ENCODE data around the gene EEF1G.
A peak's percentile ranks its signal among the peaks of the same experiment; 100 is the strongest.
"Not testable (repeated sequence)": the region's sequence is repeated elsewhere in the genome, so short reads cannot be mapped to it uniquely, and the experiment has no call there.

EEF1G gene

DNA sequence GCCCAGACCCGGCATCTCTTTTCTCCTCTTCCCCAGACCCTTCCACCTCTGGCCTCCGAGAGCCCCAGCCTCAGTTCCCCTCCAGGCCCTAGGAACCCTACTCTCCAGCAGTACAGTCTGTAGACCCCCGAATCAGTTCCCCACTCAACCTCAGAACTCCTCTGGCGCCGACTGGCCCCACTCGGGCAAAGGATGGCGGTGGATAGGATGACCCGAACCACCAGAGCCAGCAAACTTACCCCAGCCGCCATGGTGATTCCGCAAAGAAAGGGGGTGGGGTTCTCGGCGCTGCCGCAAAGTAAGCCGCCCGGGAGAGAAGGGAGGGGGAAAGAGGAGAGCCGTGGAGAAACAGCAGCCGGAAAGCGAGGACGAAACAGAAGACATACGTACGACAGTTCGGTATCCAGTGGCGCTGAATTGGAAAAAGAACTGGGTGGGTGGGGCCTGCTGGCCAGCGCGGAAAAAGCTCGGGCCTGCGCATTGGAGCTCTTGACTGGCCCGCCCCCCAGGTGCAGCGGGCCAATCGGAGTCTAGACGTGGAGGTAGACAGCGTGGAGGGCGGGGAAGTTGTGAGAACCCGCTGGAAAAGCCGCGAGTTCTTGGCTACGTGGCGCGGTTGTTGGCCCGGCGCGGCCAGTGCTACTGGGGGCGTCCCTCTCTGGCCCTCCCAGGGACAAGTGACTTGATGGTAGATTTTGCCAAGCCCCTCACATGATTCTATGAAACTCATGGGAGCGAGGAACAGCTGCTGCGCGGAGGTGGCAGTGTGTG is at the start of gene EEF1G:
Gene EEF1G (minus strand): TSS at position 300 of the 771 bp plus-strand sequence. CDS start 49 bp downstream, at position 251.
- DNase-seq (ENCODE audit: low read depth in 2 of 2), result peak; percentile 96

- no peak for DNase-seq (ENCODE audit: low read depth in 2 of 2)
Observed at GRCh38 chr11:62622476-62623089, 48.9 kb upstream of the EEF1G start.

DNA sequence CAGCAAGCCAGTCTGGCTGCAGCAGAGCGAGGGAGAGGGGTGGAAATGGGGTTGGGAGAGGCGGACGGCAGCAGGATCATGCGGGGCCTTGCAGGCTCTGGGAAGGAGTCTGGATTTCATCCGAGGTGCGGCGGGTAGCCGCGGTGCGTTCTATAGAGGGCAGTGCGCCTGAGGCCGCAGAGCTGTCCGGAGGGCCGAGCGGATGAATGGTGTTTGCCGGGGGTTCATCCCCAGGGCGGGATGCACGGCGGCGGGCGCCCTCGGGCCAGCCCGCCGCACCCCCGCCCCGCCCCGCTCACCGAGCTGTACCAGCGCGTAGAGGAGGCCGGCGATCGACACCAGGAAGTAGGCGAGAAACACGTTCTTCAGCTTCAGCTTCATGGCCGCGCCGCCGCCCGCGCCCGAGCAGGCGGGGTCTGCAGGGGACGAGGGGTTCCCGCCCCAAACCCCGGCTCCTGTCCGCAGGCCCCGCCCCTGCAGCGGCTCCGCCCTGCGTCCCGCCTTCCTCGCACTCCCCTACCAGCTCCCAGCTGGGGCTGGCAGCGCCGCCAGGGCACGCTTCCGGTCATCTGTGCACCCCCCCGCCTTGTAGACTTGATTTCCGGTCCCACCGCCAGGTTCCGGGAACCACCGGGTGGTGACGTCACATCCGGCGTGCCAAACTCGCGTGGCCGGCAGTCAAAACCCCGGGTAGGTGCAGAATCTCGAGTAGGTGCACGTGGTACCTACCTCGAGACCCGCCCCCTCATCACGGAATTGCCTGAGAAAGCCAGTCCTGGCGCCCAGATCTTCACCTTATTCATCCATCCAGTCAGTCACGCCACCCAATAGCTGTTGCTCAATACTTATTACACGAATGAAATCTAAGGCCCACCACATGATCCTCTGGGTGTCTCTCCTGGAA is 48.1 kb upstream of the EEF1G start, which contains the start of gene B3GAT3:
Gene B3GAT3 (minus strand): TSS at position 420 of the 904 bp plus-strand sequence. CDS start 39 bp downstream, at position 381.
- peak; percentile 92 to 94 for DNase-seq (ENCODE audit: low read depth in 2 of 2)

DNA sequence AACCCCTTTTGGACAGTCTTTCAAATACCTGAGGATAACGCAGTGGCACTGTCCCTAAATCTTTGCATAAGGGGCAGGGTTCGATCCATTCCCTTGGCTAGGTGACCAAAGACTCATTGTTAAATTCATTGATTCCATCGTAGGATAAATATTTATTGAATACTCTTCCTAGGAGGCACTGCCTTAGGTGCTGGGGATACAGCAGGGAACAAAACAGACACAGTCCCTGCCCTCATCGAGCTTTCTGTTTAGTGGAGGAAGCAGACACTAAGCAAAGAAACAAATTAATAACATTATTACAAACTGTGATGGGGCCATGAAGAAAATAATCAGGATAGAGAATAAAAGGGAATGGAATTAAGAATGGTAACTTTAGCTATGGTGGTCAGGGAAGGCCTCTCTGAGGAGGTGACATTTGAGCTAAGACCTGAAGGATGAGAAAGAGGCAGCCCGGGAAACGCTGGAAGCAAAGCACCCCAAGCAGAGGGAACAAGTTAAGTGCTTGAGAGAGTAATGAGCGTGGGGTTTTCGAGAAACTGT is 47.4 kb upstream of the EEF1G start:
- DNase-seq (ENCODE audit: low read depth in 2 of 2), result no peak

- DNase-seq (ENCODE audit: low read depth in 2 of 2), result not testable (repeated sequence)
Observed at GRCh38 chr11:62616957-62617356, 43.3 kb upstream of the EEF1G start.

- DNase-seq (ENCODE audit: low read depth in 2 of 2), result no peak
Observed at GRCh38 chr11:62615521-62615920, 41.8 kb upstream of the EEF1G start.

GRCh38 chr11:62614275-62614674 is 40.6 kb upstream of the EEF1G start:
- peak; percentile 47 to 57 for DNase-seq (ENCODE audit: low read depth in 2 of 2)

DNA sequence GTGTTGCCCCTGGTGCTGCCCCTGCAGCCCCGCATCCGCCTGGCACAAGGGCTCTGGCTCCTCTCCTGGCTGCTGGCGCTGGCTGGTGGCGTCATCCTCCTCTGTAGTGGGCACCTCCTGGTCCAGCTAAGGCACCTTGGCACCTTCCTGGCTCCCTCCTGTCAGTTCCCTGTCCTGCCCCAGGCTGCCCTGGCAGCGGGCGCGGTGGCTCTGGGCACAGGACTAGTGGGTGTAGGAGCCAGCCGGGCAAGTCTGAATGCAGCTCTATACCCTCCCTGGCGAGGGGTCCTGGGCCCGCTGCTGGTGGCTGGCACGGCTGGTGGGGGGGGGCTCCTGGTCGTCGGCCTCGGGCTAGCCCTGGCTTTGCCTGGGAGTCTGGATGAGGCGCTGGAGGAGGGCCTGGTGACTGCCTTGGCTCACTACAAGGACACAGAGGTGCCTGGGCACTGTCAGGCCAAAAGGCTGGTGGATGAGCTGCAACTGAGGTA is 39.6 kb upstream of the EEF1G start:
- DNase-seq (ENCODE audit: low read depth in 2 of 2), result no peak

GRCh38 chr11:62612366-62613290 is 38.9 kb upstream of the EEF1G start, which contains the start of the genes EML3 and ROM1:
Gene EML3, minus strand, starts transcription at chr11:62612775. Its CDS starts 318 bp downstream, at chr11:62612457.
Gene ROM1, plus strand, starts transcription at chr11:62613257. Its CDS starts 25 bp downstream, at chr11:62613282.
- peak; percentile 71 to 85 for DNase-seq (ENCODE audit: low read depth in 2 of 2)

- peak in 1 of 2 experiments; percentile 47 for DNase-seq (ENCODE audit: low read depth in 2 of 2)
Observed at GRCh38 chr11:62611705-62612365, 38.1 kb upstream of the EEF1G start.

- DNase-seq (ENCODE audit: low read depth in 2 of 2), result no peak
Observed at GRCh38 chr11:62610814-62611704, 37.4 kb upstream of the EEF1G start.

GRCh38 chr11:62610403-62610802 is 36.7 kb upstream of the EEF1G start:
- DNase-seq (ENCODE audit: low read depth in 2 of 2), result no peak

- no peak for DNase-seq (ENCODE audit: low read depth in 2 of 2)
Observed at GRCh38 chr11:62608776-62609175, 35.1 kb upstream of the EEF1G start.

- DNase-seq (ENCODE audit: low read depth in 2 of 2), result no peak
Observed at GRCh38 chr11:62607714-62608113, 34.0 kb upstream of the EEF1G start.

GRCh38 chr11:62605902-62606301 is 32.2 kb upstream of the EEF1G start:
- DNase-seq (ENCODE audit: low read depth in 2 of 2), result no peak

- DNase-seq (ENCODE audit: low read depth in 2 of 2), result no peak
Observed at GRCh38 chr11:62605467-62605866, 31.8 kb upstream of the EEF1G start.

GRCh38 chr11:62604460-62605120 is 30.9 kb upstream of the EEF1G start:
- no peak for DNase-seq (ENCODE audit: low read depth in 2 of 2)

DNA sequence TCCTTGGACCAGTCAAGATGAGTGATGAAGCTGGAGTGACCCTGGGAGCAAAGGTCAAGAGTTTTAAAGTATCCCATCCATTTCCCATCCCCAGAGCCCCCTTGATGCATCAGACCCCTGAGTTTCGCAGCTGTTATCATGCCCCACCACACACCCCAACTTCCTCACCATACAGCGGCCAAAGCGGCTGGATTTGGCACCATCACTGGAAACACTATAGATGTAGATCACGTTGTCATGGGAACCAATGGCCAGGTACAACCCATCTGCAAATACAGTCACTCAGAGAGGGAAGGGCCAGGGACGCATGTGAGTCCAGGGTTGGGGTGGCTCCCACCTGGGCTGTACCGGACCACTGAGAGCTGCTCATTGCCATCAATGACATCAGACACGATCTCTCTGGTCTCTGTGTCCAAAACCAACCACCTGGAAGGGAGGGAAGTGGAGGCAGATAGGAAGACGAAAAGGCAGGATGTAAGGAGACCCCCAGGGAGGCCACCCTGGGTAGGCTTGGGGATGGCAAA is 30.1 kb upstream of the EEF1G start:
- DNase-seq (ENCODE audit: low read depth in 2 of 2), result no peak
